RWPE2 (cell line): ENCODE results near the gene ARID3C.

Source experiments
- ATAC-seq: fragments of 200-7000 bp; cut with Tn5 transposase; 3 replicates; pipeline ENCODE4 v1.9.1; 2021; ENCODE audit warnings: low read depth
- DNase-seq: peaks from one replicate; pipeline ENCODE4 v3.0.0-alpha.2; 2020; ENCODE audit warnings: low spot score
- H3K27ac ChIP-seq: fragments of 450-650 bp; 2 replicates; pipeline ENCODE4 v1.5.1; 2017; ENCODE audit warnings: mild to moderate bottlenecking; ENCODE audit not compliant: poor library complexity, severe bottlenecking
- H3K27me3 ChIP-seq: fragments of 250-450 bp; sonication (Bioruptor Pico); 2 replicates; pipeline ENCODE4 v1.5.1; 2021; ENCODE audit warnings: mild to moderate bottlenecking, moderate library complexity; ENCODE audit not compliant: insufficient read depth, poor library complexity, severe bottlenecking
- H3K36me3 ChIP-seq: fragments of 250-450 bp; sonication (Bioruptor Pico); 2 replicates; pipeline ENCODE4 v1.5.1; 2020; ENCODE audit warnings: low read depth, mild to moderate bottlenecking, moderate library complexity
- H3K4me1 ChIP-seq: fragments of 250-450 bp; sonication (Bioruptor Pico); 2 replicates; pipeline ENCODE4 v1.5.1; 2021; ENCODE audit warnings: mild to moderate bottlenecking, moderate library complexity; ENCODE audit not compliant: insufficient read depth, poor library complexity, severe bottlenecking
- H3K4me3 ChIP-seq: fragments of 250-450 bp; sonication (Bioruptor Pico); 2 replicates; pipeline ENCODE4 v1.5.1; 2021; ENCODE audit warnings: mild to moderate bottlenecking, moderate library complexity; ENCODE audit not compliant: severe bottlenecking
- H3K9me3 ChIP-seq: fragments of 250-450 bp; sonication (Bioruptor Pico); 2 replicates; pipeline ENCODE4 v1.5.1; 2021; ENCODE audit warnings: mild to moderate bottlenecking, moderate library complexity; ENCODE audit not compliant: severe bottlenecking
- TF ChIP-seq, protein P1 (sequence below): fragments of 450-650 bp; IDR thresholded peaks from one replicate; pipeline ENCODE4 v1.5.1; 2017; ENCODE audit warnings: mild to moderate bottlenecking, moderate library complexity; ENCODE audit not compliant: poor library complexity, severe bottlenecking

The ARID3C gene

DNA sequence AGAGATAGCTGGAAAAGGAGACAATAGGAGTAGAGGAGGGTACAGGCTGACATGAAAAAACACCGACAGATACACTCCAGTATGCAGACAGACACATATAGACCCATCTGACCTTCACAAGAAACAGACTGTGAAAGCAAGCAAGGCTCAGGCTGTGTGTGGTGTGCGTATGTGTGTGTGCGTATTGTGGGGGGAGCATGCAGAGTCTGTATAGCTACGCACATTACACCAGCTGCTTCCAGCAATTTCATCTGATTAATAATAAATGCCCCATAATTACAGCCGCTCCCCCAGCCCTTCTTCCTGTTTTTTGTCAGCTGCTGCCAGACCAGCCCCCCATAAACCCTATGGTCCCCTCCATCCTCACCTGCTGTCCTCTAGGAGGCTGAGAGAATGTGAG lies 46.1 kb downstream of the ARID3C start:
- ATAC-seq (no peak), DNase-seq (no peak)
- no peaks in the 10 kb centered on the region for H3K4me1 ChIP-seq
- no peaks in the 10 kb centered on the region for H3K36me3 ChIP-seq
- no peak overlapping the region for H3K4me3 ChIP-seq
- TF ChIP-seq, protein P1, sequence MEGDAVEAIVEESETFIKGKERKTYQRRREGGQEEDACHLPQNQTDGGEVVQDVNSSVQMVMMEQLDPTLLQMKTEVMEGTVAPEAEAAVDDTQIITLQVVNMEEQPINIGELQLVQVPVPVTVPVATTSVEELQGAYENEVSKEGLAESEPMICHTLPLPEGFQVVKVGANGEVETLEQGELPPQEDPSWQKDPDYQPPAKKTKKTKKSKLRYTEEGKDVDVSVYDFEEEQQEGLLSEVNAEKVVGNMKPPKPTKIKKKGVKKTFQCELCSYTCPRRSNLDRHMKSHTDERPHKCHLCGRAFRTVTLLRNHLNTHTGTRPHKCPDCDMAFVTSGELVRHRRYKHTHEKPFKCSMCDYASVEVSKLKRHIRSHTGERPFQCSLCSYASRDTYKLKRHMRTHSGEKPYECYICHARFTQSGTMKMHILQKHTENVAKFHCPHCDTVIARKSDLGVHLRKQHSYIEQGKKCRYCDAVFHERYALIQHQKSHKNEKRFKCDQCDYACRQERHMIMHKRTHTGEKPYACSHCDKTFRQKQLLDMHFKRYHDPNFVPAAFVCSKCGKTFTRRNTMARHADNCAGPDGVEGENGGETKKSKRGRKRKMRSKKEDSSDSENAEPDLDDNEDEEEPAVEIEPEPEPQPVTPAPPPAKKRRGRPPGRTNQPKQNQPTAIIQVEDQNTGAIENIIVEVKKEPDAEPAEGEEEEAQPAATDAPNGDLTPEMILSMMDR, result no peak
- no peaks in the 10 kb centered on the region for H3K9me3 ChIP-seq
- H3K27me3 ChIP-seq, result peaks cover 53% of the 10 kb centered on the region
- no peak overlapping the region for H3K27ac ChIP-seq

DNA sequence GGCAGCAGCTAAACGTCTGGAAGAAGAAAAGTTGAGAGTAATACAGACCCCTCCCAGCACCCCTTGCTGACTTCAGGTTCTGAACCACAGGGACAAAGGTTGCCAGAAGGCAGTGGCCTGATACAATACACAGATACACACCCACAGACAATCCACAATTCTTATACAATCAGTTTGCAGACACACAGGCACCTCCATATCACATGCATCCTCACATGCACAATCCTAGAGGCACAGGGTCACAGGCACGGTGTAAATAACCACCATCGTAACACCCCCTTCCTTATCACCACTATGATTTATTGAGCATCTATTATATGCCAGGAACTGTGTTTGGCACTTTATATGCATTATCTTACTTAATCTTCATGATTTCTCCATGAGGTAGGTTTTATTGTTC lies 47.5 kb downstream of the ARID3C start:
- Histone ChIP-seq H3K4me3 (no peak overlapping the region), H3K9me3 (no peaks in the 10 kb centered on the region), H3K27ac (no peak overlapping the region), H3K36me3 (no peaks in the 10 kb centered on the region), H3K27me3 (peaks cover 52% of the 10 kb centered on the region), H3K4me1 (no peaks in the 10 kb centered on the region)
- ATAC-seq, result no peak
- DNase-seq, result no peak
- TF ChIP-seq, protein P1, result no peak

DNA sequence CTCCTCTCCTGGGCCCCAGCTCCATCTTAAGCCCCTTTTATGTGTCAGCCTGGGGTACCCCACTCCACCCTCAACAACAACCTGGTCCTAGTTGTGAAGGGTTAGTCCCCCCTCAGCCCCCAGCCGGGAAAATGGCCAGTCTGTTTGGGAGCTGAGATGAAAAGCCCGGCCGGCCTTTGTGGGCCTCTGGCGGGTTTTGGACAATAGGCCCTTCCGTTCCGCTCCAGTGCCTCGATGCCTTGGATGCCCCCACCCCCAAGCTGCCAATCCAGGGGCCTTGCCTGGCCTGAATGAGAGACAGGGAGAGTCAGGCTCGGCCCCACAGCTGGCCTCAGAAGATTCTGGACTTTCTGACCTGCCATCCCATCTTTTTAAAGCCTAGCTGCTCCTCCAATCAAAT lies 48.5 kb downstream of the ARID3C start:
- Histone ChIP-seq H3K9me3 (no peaks in the 10 kb centered on the region), H3K27me3 (peaks cover 50% of the 10 kb centered on the region), H3K27ac (no peak overlapping the region), H3K4me3 (no peak overlapping the region), H3K4me1 (no peaks in the 10 kb centered on the region), H3K36me3 (no peaks in the 10 kb centered on the region)
- DNase-seq (no peak), ATAC-seq (no peak)
- TF ChIP-seq, protein P1, result no peak

GRCh38 chr9:34579808-34580163 lies 49.1 kb downstream of the ARID3C start:
- Histone ChIP-seq H3K36me3 (no peaks in the 10 kb centered on the region), H3K4me1 (no peaks in the 10 kb centered on the region), H3K9me3 (no peaks in the 10 kb centered on the region), H3K27ac (no peak overlapping the region), H3K27me3 (peaks cover 48% of the 10 kb centered on the region), H3K4me3 (no peak overlapping the region)
- TF ChIP-seq, protein P1, result no peak
- no peak for DNase-seq
- no peak for ATAC-seq

- no peaks in the 10 kb centered on the region for H3K9me3 ChIP-seq
- H3K36me3 ChIP-seq, result no peaks in the 10 kb centered on the region
- DNase-seq, result no peak
- TF ChIP-seq, protein P1, result no peak
- no peak overlapping the region for H3K4me3 ChIP-seq
- H3K27ac ChIP-seq, result no peak overlapping the region
- ATAC-seq, result no peak
- no peaks in the 10 kb centered on the region for H3K4me1 ChIP-seq
- H3K27me3 ChIP-seq, result peaks cover 45% of the 10 kb centered on the region
These were observed 49.6 kb downstream of the ARID3C start for GRCh38 chr9:34579104-34579807.
